ENCODE data around the gene SBF2.

DNA sequence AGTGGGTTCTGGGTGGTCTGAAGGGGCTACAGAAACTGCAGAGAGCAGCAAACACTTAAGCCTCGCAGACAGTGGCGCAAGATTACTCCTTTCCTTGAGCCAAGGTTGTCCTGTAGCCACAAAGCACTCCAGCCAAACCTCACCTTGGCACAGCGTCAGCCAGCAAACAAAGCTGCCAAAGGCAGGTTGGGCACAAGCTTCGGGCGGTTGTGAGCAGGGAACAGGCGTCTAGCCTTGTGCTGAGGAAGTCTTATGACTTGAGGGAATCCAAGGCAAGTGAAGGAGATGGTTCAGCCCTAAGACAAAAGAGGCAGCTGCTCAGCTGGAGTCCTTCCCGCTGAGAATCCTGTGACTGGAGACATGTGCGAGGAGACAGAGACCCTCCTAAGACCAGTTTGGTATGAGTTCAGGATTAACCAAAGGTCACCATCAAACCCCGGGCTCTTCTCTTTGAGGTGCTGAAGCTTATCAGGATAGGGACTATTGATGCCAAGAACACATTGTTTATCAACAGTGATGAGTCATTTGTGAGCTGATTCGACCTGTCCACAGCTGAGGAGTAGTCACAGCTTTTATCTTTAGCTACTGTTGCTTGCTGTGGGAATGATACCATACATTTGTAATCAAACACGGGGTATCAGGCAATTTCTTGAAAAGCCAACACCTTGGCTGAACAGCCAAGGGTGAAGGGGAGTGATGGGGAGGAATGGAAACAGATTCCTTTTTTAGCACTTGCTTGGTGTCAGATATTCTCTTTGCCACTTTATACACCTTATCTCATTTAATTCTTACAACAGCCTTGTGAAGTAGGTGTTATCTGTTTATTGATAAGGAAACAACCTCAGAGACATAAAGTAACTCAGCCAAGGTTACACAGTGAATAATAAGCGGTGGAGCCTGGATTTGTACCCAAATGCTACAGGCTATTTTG lies 15.4 kb upstream of the SBF2 start:
- no peak for TF ChIP-seq CTCF (conservative IDR thresholded peaks at IDR 0.05)
- no peak for TF ChIP-seq ZFX (IDR thresholded peaks at IDR 0.05)

Data from C4-2B (cell line).